Retinal pigment epithelial cell (primary cell): ENCODE results near the gene PANX2.

Source experiments
- DNase-seq: peaks from one replicate; pipeline ENCODE4 v3.0.0-alpha.2; 2010; ENCODE audit warnings: low read depth
- H3K4me3 ChIP-seq: 2 replicates; pipeline ENCODE4 v1.5.1; 2011; ENCODE audit warnings: mild to moderate bottlenecking, low read length, control low read depth, moderate library complexity
- TF ChIP-seq, protein P1 (sequence below): conservative IDR thresholded peaks from 2 replicates; pipeline ENCODE4 v1.5.1; 2011; ENCODE audit warnings: low read depth, low read length, control low read depth, inconsistent platforms

The PANX2 gene

DNA sequence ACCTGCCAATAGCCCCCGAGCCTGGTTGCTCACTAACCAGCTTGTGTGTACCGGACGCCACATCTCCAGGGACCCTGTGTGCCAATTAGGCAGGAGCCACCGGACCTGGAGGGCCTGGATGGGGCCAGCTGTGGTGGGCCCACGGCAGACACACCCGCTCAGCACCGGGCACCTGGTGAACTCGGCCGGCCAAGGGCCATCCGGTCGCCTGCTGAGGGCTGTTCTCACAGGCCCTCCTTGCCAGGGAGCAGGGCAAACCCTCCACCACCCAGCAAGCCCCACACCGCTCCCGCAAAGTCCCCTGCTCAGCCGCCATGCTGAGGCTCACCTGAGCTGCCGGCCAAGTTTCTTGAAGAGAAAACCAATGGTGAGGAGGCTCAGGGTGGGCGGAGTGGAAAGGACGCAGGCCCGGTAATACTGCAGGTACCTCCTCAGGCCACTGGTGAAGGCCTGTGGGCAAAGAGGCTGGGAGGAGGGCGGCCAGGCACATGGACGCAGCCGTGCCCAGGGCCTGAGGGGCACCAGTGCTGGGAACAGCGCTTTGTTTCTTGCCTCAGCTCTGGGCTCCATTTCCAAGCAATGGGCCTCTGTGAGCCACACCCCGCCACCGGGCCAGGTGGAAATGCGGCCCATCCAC lies 57.2 kb downstream of the PANX2 start:
- no peak overlapping the region for H3K4me3 ChIP-seq
- no peak for DNase-seq
- TF ChIP-seq, protein P1, sequence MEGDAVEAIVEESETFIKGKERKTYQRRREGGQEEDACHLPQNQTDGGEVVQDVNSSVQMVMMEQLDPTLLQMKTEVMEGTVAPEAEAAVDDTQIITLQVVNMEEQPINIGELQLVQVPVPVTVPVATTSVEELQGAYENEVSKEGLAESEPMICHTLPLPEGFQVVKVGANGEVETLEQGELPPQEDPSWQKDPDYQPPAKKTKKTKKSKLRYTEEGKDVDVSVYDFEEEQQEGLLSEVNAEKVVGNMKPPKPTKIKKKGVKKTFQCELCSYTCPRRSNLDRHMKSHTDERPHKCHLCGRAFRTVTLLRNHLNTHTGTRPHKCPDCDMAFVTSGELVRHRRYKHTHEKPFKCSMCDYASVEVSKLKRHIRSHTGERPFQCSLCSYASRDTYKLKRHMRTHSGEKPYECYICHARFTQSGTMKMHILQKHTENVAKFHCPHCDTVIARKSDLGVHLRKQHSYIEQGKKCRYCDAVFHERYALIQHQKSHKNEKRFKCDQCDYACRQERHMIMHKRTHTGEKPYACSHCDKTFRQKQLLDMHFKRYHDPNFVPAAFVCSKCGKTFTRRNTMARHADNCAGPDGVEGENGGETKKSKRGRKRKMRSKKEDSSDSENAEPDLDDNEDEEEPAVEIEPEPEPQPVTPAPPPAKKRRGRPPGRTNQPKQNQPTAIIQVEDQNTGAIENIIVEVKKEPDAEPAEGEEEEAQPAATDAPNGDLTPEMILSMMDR, result no peak

DNA sequence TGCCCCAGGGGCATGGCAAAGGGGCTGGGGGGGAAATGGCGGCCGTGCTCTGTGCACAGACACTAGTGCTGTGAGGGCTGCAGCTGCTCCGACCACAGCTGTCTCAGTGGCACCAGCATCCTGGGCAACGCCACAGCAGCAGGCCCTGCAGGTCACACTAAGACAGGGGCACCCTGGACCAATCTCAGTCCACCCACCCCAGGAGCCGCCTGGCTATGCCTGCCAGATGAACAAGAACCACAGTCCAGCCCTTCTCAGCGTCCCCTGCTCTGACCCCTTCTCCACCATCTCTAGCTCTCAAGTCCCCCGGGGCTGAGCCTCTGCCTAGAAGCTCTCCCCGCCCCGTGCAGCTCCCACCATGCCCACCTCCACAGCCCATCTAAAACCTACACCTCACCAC lies 57.8 kb downstream of the PANX2 start:
- no peak for DNase-seq
- H3K4me3 ChIP-seq, result no peak overlapping the region
- TF ChIP-seq, protein P1, result no peak

DNA sequence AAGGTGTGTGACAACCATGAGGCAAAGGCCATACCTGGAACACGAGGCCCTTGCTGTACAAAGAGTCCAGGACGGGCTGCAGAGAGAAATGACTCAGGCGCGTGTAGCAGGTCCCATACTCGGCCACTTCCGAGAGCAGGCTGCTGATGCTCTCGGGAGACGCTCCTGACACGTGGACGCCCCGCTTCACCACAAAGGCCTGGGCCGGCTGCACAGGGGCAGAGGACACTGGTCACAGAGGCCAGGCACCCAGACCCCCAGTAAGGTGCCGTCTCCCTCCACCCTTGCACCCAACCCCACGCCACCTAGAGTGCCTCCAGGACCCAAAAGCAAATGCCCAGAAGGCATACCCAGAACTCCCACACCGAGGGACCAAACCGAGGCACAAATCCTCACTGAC lies 58.8 kb downstream of the PANX2 start:
- DNase-seq, result no peak
- no peak overlapping the region for H3K4me3 ChIP-seq
- TF ChIP-seq, protein P1, result no peak
